H9 (cell line): ENCODE data around the gene SP140L. TPM values are rescaled to one million over a fixed set of nuclear protein-coding genes. Genes with fewer than 3 reads are reported as not detected.

Experiments used
- DNase-seq: peaks from one replicate; pipeline ENCODE4 v3.0.0-alpha.2; 2017
- H2AFZ ChIP-seq: one replicate; pipeline ENCODE4 v1.6.1; 2013; ENCODE audit warnings: mild to moderate bottlenecking, low read length, control low read depth, moderate library complexity
- H2AK5ac ChIP-seq: 2 replicates; pipeline ENCODE4 v1.6.1; 2013; ENCODE audit warnings: low read length, control low read depth, mixed read lengths; ENCODE audit not compliant: insufficient read length
- H2BK120ac ChIP-seq: one replicate; pipeline ENCODE4 v1.6.1; 2013; ENCODE audit warnings: low read depth, mild to moderate bottlenecking, low read length, control low read depth, inconsistent platforms; ENCODE audit not compliant: poor library complexity, severe bottlenecking
- H2BK12ac ChIP-seq: 2 replicates; pipeline ENCODE4 v1.6.1; 2013; ENCODE audit warnings: low read length, control low read depth, mixed read lengths, low read depth; ENCODE audit not compliant: insufficient read length
- H2BK15ac ChIP-seq: 2 replicates; pipeline ENCODE4 v1.6.1; 2013; ENCODE audit warnings: low read depth, low read length, control low read depth
- H2BK20ac ChIP-seq: one replicate; pipeline ENCODE4 v1.6.1; 2013; ENCODE audit warnings: low read depth, mild to moderate bottlenecking, low read length, control low read depth, inconsistent platforms; ENCODE audit not compliant: poor library complexity, severe bottlenecking
- H2BK5ac ChIP-seq: 2 replicates; pipeline ENCODE4 v1.6.1; 2013; ENCODE audit warnings: low read length, control low read depth, mixed read lengths; ENCODE audit not compliant: insufficient read length
- H3K14ac ChIP-seq: 2 replicates; pipeline ENCODE4 v1.6.1; 2013; ENCODE audit warnings: low read length, control low read depth; ENCODE audit not compliant: insufficient read depth
- H3K18ac ChIP-seq: 2 replicates; pipeline ENCODE4 v1.6.1; 2013; ENCODE audit warnings: low read depth, mild to moderate bottlenecking, mixed read lengths, low read length, control low read depth; ENCODE audit not compliant: insufficient read length
- H3K23ac ChIP-seq: 2 replicates; pipeline ENCODE4 v1.6.1; 2013; ENCODE audit warnings: low read length, control low read depth, mixed read lengths, low read depth; ENCODE audit not compliant: insufficient read length
- H3K23me2 ChIP-seq: 2 replicates; pipeline ENCODE4 v1.6.1; 2013; ENCODE audit warnings: low read depth, mild to moderate bottlenecking, mixed read lengths, low read length, control low read depth; ENCODE audit not compliant: insufficient read length, poor library complexity, severe bottlenecking
- H3K27ac ChIP-seq: 2 replicates; pipeline ENCODE4 v1.5.1; 2013; ENCODE audit warnings: low read length, control low read depth, mixed read lengths, low read depth; ENCODE audit not compliant: insufficient read length
- H3K27me3 ChIP-seq: 2 replicates; pipeline ENCODE4 v1.6.1; 2013; ENCODE audit warnings: low read length, control low read depth, inconsistent platforms; ENCODE audit not compliant: insufficient read depth
- H3K4ac ChIP-seq: 2 replicates; pipeline ENCODE4 v1.6.1; 2013; ENCODE audit warnings: low read depth, mild to moderate bottlenecking, control low read depth, inconsistent platforms, low read length, moderate library complexity
- H3K4me1 ChIP-seq: 2 replicates; pipeline ENCODE4 v1.6.1; 2013; ENCODE audit warnings: low read length, control low read depth, inconsistent platforms; ENCODE audit not compliant: insufficient read depth
- H3K4me2 ChIP-seq: 2 replicates; pipeline ENCODE4 v1.6.1; 2013; ENCODE audit warnings: low read length, control low read depth, mixed read lengths; ENCODE audit not compliant: insufficient read length, insufficient read depth
- H3K56ac ChIP-seq: 2 replicates; pipeline ENCODE4 v1.6.1; 2013; ENCODE audit warnings: low read depth, mild to moderate bottlenecking, mixed read lengths, low read length, control low read depth; ENCODE audit not compliant: insufficient read length
- H3K79me1 ChIP-seq: 2 replicates; pipeline ENCODE4 v1.6.1; 2013; ENCODE audit warnings: low read depth, mild to moderate bottlenecking, moderate library complexity, low read length, control low read depth, inconsistent platforms; ENCODE audit not compliant: insufficient read depth, poor library complexity, severe bottlenecking
- H3K79me2 ChIP-seq: 2 replicates; pipeline ENCODE4 v1.6.1; 2013; ENCODE audit warnings: low read length, control low read depth, inconsistent platforms; ENCODE audit not compliant: insufficient read depth
- H3K9ac ChIP-seq: 2 replicates; pipeline ENCODE4 v1.6.1; 2013; ENCODE audit warnings: low read length, control low read depth, mixed read lengths; ENCODE audit not compliant: insufficient read length; ENCODE audit errors: extremely low read depth
- H3K9me3 ChIP-seq: one replicate; pipeline ENCODE4 v1.6.1; 2013; ENCODE audit warnings: low read depth, low read length, inconsistent platforms; ENCODE audit not compliant: control insufficient read depth
- H3T11ph ChIP-seq: one replicate; pipeline ENCODE4 v1.6.1; 2013; ENCODE audit warnings: mild to moderate bottlenecking, low read length, control low read depth, inconsistent platforms
- H4K20me1 ChIP-seq: one replicate; pipeline ENCODE4 v1.6.1; 2013; ENCODE audit not compliant: control insufficient read depth, insufficient read length, insufficient read depth
- H4K5ac ChIP-seq: 2 replicates; pipeline ENCODE4 v1.6.1; 2013; ENCODE audit warnings: low read depth, mild to moderate bottlenecking, mixed read lengths, low read length, control low read depth; ENCODE audit not compliant: insufficient read length
- H4K8ac ChIP-seq: replicated peaks from 2 replicates; pipeline ENCODE4 v1.6.1; 2013; ENCODE audit warnings: low read length, control low read depth, mixed read lengths, low read depth; ENCODE audit not compliant: insufficient read length
- H4K91ac ChIP-seq: 2 replicates; pipeline ENCODE4 v1.6.1; 2013; ENCODE audit warnings: low read depth, mild to moderate bottlenecking, moderate library complexity, mixed read lengths, low read length, control low read depth; ENCODE audit not compliant: insufficient read length
- H3K27ac Mint-ChIP-seq, 3 experiments: 2 replicates in 2 of 3; 3 replicates in 1 of 3; pipeline ENCODE4 v1.8.0; 2020 to 2021; ENCODE audit warnings: mixed read lengths in 3 of 3, mild to moderate bottlenecking in 1 of 3, moderate library complexity in 1 of 3
- H3K27me3 Mint-ChIP-seq: 2 replicates; pipeline ENCODE4 v1.8.0; 2021; ENCODE audit warnings: low read depth, mild to moderate bottlenecking, moderate library complexity, mixed read lengths
- H3K36me3 Mint-ChIP-seq, 3 experiments: 2 replicates in 2 of 3; 3 replicates in 1 of 3; pipeline ENCODE4 v1.8.0; 2020 to 2021; ENCODE audit warnings: low read depth in 3 of 3, mixed read lengths in 3 of 3; ENCODE audit not compliant: insufficient read depth in 1 of 3
- H3K4me1 Mint-ChIP-seq, 2 experiments: 2 replicates each; pipeline ENCODE4 v1.8.0; 2020; ENCODE audit warnings: mixed read lengths in 2 of 2
- H3K4me3 Mint-ChIP-seq, 2 experiments: 2 replicates in 1 of 2; 3 replicates in 1 of 2; pipeline ENCODE4 v1.8.0; 2020 to 2021; ENCODE audit warnings: mild to moderate bottlenecking in 2 of 2, mixed read lengths in 2 of 2, moderate library complexity in 1 of 2
- H3K9me3 Mint-ChIP-seq, 2 experiments: 2 replicates in 1 of 2; 3 replicates in 1 of 2; pipeline ENCODE4 v1.8.0; 2020; ENCODE audit warnings: mild to moderate bottlenecking in 2 of 2, mixed read lengths in 2 of 2, moderate library complexity in 1 of 2
- CTCF ChIP-seq: fragments of 200-600 bp; sonication (generic); conservative IDR thresholded peaks from 3 replicates; pipeline ENCODE4 v1.8.0; 2021; ENCODE audit warnings: antibody characterized with exemption, mild to moderate bottlenecking
- WGBS: extraction: QIAGEN DNeasy Blood & Tissue Kit; methylation state at CpG from one replicate; pipeline ENCODE4 v1.1.7; 2013; ENCODE audit warnings: missing lambda C conversion rate, low lambda C conversion rate, mixed read lengths; ENCODE audit not compliant: insufficient read length; ENCODE audit errors: extremely low coverage; 5-methylcytosine and 5-hydroxymethylcytosine counted together
- total RNA-seq: library from RNA; stranded (reverse); gene quantifications from 2 replicates; pipeline ENCODE4 v1.2.1, GENCODE V29; 2021

The SP140L gene
- total RNA-seq, 1 experiment from 2014 or later: 1.3 TPM

- Histone ChIP-seq H2AK5ac (no peak overlapping the region), H2BK5ac (no peak overlapping the region), H3K79me2 (no peaks in the 10 kb centered on the region), H2BK20ac (no peak overlapping the region), H4K91ac (no peak overlapping the region), H2BK15ac (no peak overlapping the region), H3K9ac (no peak overlapping the region), H3K4me1 (no peaks in the 10 kb centered on the region), H3K56ac (no peak overlapping the region), H3K23me2 (peaks cover 9% of the 10 kb centered on the region), H3K27me3 (peaks cover 4% of the 10 kb centered on the region; the same call in 1 of the 2 replicates), H3K18ac (no peak overlapping the region), H4K5ac (no peak overlapping the region), H3K14ac (no peak overlapping the region), H2BK120ac (no peak overlapping the region), H4K20me1 (no peaks in the 10 kb centered on the region), H3T11ph (no peak overlapping the region), H3K23ac (no peak overlapping the region), H2BK12ac (no peak overlapping the region), H3K4me2 (no peak overlapping the region), H4K8ac (no peak overlapping the region), H3K79me1 (no peaks in the 10 kb centered on the region), H3K4ac (no peak overlapping the region), H2AFZ (no peak overlapping the region), H3K9me3 (no peaks in the 10 kb centered on the region), H3K27ac (no peak overlapping the region)
- Mint-ChIP-seq H3K27me3 (peaks cover 48% of the 10 kb centered on the region), H3K9me3 (no peaks in the 10 kb centered on the region), H3K27ac (no peak overlapping the region), H3K4me1 (peaks cover 7 to 10% of the 10 kb centered on the region in 2 experiments; a peak in 3 of 4 replicates), H3K36me3 (no peaks in the 10 kb centered on the region), H3K4me3 (no peak overlapping the region)
- no peak for DNase-seq
- no peak for TF ChIP-seq CTCF
- WGBS: no CpG with 5 or more reads among the region's 1 CpG
These were observed 83.3 kb downstream of the SP140L start for GRCh38 chr2:230410263-230410662.
